K562 (cell line): ENCODE data around the gene CEND1. TPM values are rescaled to one million over a fixed set of nuclear protein-coding genes. Genes with fewer than 3 reads are reported as not detected.

ENCODE experiments used
- ATAC-seq: fragments of 200-7000 bp; cut with Tn5 transposase; 3 replicates; pipeline ENCODE4 v1.9.1; 2020; ENCODE audit warnings: moderate library complexity
- BruUV-seq: library from RNA; stranded (reverse); fragments of 400-500 nt; replicated peaks from 2 replicates; lab custom pipeline; 2021; lab: Mats Ljungman, UMichigan
- CTCF ChIA-PET: fragments of 300-600 bp; formaldehyde crosslinking; extraction: SDS; loops from one replicate; lab custom pipeline; 2021; ENCODE audit warnings: low intra/inter-chr PET ratio; lab: Yijun Ruan, JAX
- POLR2A ChIA-PET: fragments of 300-600, 350-650 bp; sonication (Branson Sonifier 250); formaldehyde crosslinking; extraction: SDS; loops from one replicate; lab custom pipeline; 2021; ENCODE audit warnings: antibody characterized with exemption, inconsistent platforms; lab: Yijun Ruan, JAX
- DNase-seq, 4 experiments: peaks; one replicate each; pipeline versions ENCODE4 v3.0.0 to v3.0.0-alpha.2; 2011 to 2018; ENCODE audit warnings: low spot score in 3 of 4, mixed read lengths in 3 of 4; ENCODE audit errors: extremely low read depth in 1 of 4
- FAIRE-seq: peaks from 2 replicates; lab custom pipeline; 2011; peaks lifted over from hg19 to GRCh38; lab: Jason Lieb, UNC
- H2AFZ ChIP-seq: 2 replicates; pipeline ENCODE4 v1.6.0; 2011; ENCODE audit warnings: low read depth, low read length, control low read depth, inconsistent platforms
- H3K27ac ChIP-seq: fragments of 200-600 bp; 3 replicates; pipeline ENCODE4 v1.8.0; 2011; ENCODE audit warnings: low read depth, mild to moderate bottlenecking, control low read depth, inconsistent platforms, low read length, moderate library complexity, mixed read lengths; ENCODE audit errors: extremely low read depth
- H3K27me3 ChIP-seq, 2 experiments: fragments of 300-600 bp in 1 of 2; 2 replicates in 1 of 2; 3 replicates in 1 of 2; pipeline versions ENCODE4 v1.6.0 to v1.8.0; 2011; ENCODE audit warnings: inconsistent platforms in 2 of 2, low read length in 2 of 2, mild to moderate bottlenecking in 1 of 2, mixed read lengths in 1 of 2, moderate library complexity in 1 of 2; ENCODE audit not compliant: control insufficient read depth in 2 of 2, insufficient read depth in 2 of 2
- H3K36me3 ChIP-seq: fragments of 300-600 bp; 3 replicates; pipeline ENCODE4 v1.8.0; 2011; ENCODE audit warnings: mild to moderate bottlenecking, low read length, inconsistent platforms; ENCODE audit not compliant: control insufficient read depth, insufficient read depth
- H3K4me1 ChIP-seq, 2 experiments: fragments of 200-600 bp in 1 of 2; replicated peaks in 1 of 2; 2 replicates in 1 of 2; 3 replicates in 1 of 2; pipeline versions ENCODE4 v1.5.1 to v1.8.0; 2011; ENCODE audit warnings: inconsistent platforms in 2 of 2, low read length in 2 of 2, mild to moderate bottlenecking in 1 of 2, mixed read lengths in 1 of 2, moderate library complexity in 1 of 2; ENCODE audit not compliant: control insufficient read depth in 2 of 2, insufficient read depth in 2 of 2
- H3K4me2 ChIP-seq: 2 replicates; pipeline ENCODE4 v1.6.1; 2011; ENCODE audit warnings: low read length, control low read depth, inconsistent platforms, mixed read lengths; ENCODE audit not compliant: insufficient read depth
- H3K4me3 ChIP-seq: fragments of 200-600 bp; sonication (generic), shearing (Covaris generic); 2 replicates; pipeline ENCODE4 v1.5.1; 2016; ENCODE audit warnings: control low read depth, inconsistent platforms
- H3K79me2 ChIP-seq: fragments of 200-600 bp; 3 replicates; pipeline ENCODE4 v1.8.0; 2011; ENCODE audit warnings: low read length, inconsistent platforms; ENCODE audit not compliant: control insufficient read depth, insufficient read depth
- H3K9ac ChIP-seq, 2 experiments: 2 replicates each; pipeline versions ENCODE4 v1.6.0 to v1.6.1; 2011; ENCODE audit warnings: low read depth in 2 of 2, low read length in 2 of 2, control low read depth in 1 of 2, inconsistent platforms in 1 of 2, mild to moderate bottlenecking in 1 of 2, mixed read lengths in 1 of 2; ENCODE audit not compliant: insufficient read depth in 1 of 2
- H3K9me1 ChIP-seq: one replicate; pipeline ENCODE4 v1.6.0; 2011; ENCODE audit warnings: inconsistent platforms, mild to moderate bottlenecking, low read length, moderate library complexity; ENCODE audit not compliant: control insufficient read depth, insufficient read depth
- H3K9me3 ChIP-seq: replicated peaks from 2 replicates; pipeline ENCODE4 v1.5.1; 2011; ENCODE audit warnings: low read depth, low read length, inconsistent platforms; ENCODE audit not compliant: control insufficient read depth, insufficient read depth
- H4K20me1 ChIP-seq: replicated peaks from 2 replicates; pipeline ENCODE4 v1.6.1; 2011; ENCODE audit warnings: low read length, inconsistent platforms, mixed read lengths; ENCODE audit not compliant: control insufficient read depth, insufficient read depth
- CAMTA2 ChIP-seq: fragments of 250-450 bp; sonication (Bioruptor Pico); conservative IDR thresholded peaks from 2 replicates; pipeline ENCODE4 v1.5.1; 2022
- CHD1 ChIP-seq: fragments of 200-600 bp; sonication (generic); IDR thresholded peaks from one replicate; pipeline ENCODE4 v1.6.1; 2012; ENCODE audit warnings: mild to moderate bottlenecking, moderate library complexity, low read length, inconsistent platforms
- CREBBP ChIP-seq: IDR thresholded peaks from one replicate; pipeline ENCODE4 v1.6.1; 2012; ENCODE audit warnings: low read depth, mild to moderate bottlenecking, control low read depth, inconsistent platforms, low read length
- GTF2F1 ChIP-seq: IDR thresholded peaks from 2 replicates; pipeline ENCODE4 v1.6.1; 2011; ENCODE audit warnings: low read depth, low read length, improper control_type of control experiment
- HDAC8 ChIP-seq: fragments of 450-650 bp; IDR thresholded peaks from 2 replicates; pipeline ENCODE4 v1.6.1; 2016; ENCODE audit warnings: mild to moderate bottlenecking, missing genetic modification characterization, moderate library complexity, missing compliant biosample characterization
- NONO ChIP-seq, 2 experiments: fragments of 200-400 bp in 1 of 2; fragments of 450-650 bp in 1 of 2; formaldehyde crosslinking in 1 of 2; IDR thresholded peaks; 2 replicates each; pipeline ENCODE4 v1.6.1; 2017; ENCODE audit warnings: low read depth in 2 of 2, mild to moderate bottlenecking in 2 of 2, moderate library complexity in 2 of 2, low read length in 1 of 2
- NR4A1 ChIP-seq, 2 experiments: fragments of 250-450 bp in 1 of 2; fragments of 450-650 bp in 1 of 2; sonication (Bioruptor Pico) in 1 of 2; IDR thresholded peaks; 2 replicates each; pipeline versions ENCODE4 v1.4.0 to v1.6.1; 2016 to 2020; ENCODE audit warnings: mild to moderate bottlenecking in 2 of 2, missing compliant biosample characterization in 1 of 2, missing genetic modification characterization in 1 of 2, moderate library complexity in 1 of 2
- RBFOX2 ChIP-seq: fragments of 200-400 bp; formaldehyde crosslinking; IDR thresholded peaks from 2 replicates; pipeline ENCODE4 v1.6.1; 2017; ENCODE audit warnings: low read depth, mild to moderate bottlenecking, low read length, moderate library complexity
- SIN3B ChIP-seq: fragments of 450-650 bp; IDR thresholded peaks from 2 replicates; pipeline ENCODE4 v1.6.1; 2017; ENCODE audit warnings: low read depth, mild to moderate bottlenecking, moderate library complexity
- VEZF1 ChIP-seq: fragments of 200-800 bp; sonication (Bioruptor generic); IDR thresholded peaks from 2 replicates; pipeline ENCODE4 v1.6.1; 2017; ENCODE audit warnings: missing genetic modification characterization, missing compliant biosample characterization
- ZFPM2 ChIP-seq: fragments of 250-450 bp; sonication (Bioruptor Pico); IDR thresholded peaks from 2 replicates; pipeline ENCODE4 v1.5.1; 2022; ENCODE audit warnings: mild to moderate bottlenecking
- ZKSCAN8 ChIP-seq: fragments of 200-800 bp; sonication (Bioruptor generic); IDR thresholded peaks from 2 replicates; pipeline ENCODE4 v1.6.1; 2016; ENCODE audit warnings: missing genetic modification characterization, missing compliant biosample characterization
- ZNF143 ChIP-seq: sonication (generic); formaldehyde crosslinking; IDR thresholded peaks from 2 replicates; pipeline ENCODE4 v1.9.0; 2022; ENCODE audit warnings: mild to moderate bottlenecking, missing genetic modification reagents
- ZNF224 ChIP-seq: sonication (generic); formaldehyde crosslinking; IDR thresholded peaks from 2 replicates; pipeline ENCODE4 v1.8.0; 2022; ENCODE audit warnings: mild to moderate bottlenecking, missing genetic modification reagents
- ZNF707 ChIP-seq: fragments of 250-450 bp; sonication (Bioruptor Pico); conservative IDR thresholded peaks from 2 replicates; pipeline ENCODE4 v1.8.0; 2022; ENCODE audit warnings: inconsistent platforms, mild to moderate bottlenecking, moderate library complexity
- WGBS: fragments of 100-300 bp; shearing (Covaris generic); methylation state at CpG from one replicate; pipeline ENCODE4 v1.1.6; 2016; ENCODE audit warnings: low coverage, mixed read lengths; ENCODE audit not compliant: insufficient coverage; ENCODE audit errors: missing lambda C conversion rate; 5-methylcytosine and 5-hydroxymethylcytosine counted together
- in situ Hi-C: fragments of 300-500 bp; cut with MboI; formaldehyde crosslinking; loops from 4 replicates; pipeline ENCODE4 v1.15.0; 2018; ENCODE audit warnings: inconsistent platforms, mixed read lengths
- intact Hi-C: fragments of 100-400 bp; cut with micrococcal nuclease; formaldehyde crosslinking; loops from 2 replicates; pipeline ENCODE4 v1.14.2; 2022
- polyA plus RNA-seq, 8 experiments: library from polyadenylated mRNA; depleted of rRNA in 4 of 8; stranded (reverse) in 5 of 8; unstranded in 3 of 8; fragments of >200 nt; fragmentation: Nextera tagmentation in 2 of 8; fragmentation: Illumina TruSeq in 1 of 8; extraction: Ambion mirVana in 2 of 8; extraction: Trizol in 1 of 8; gene quantifications; 2 replicates each; pipeline versions ENCODE4 v1.2.1 to v1.2.3, GENCODE V29; 2011 to 2014; ENCODE audit warnings: inconsistent platforms in 1 of 8, missing spikeins in 1 of 8
- total RNA-seq, 7 experiments: library from RNA; depleted of rRNA in 6 of 7; stranded (reverse); fragments of >200 nt in 6 of 7; fragmentation: Illumina TruSeq in 2 of 7; extraction: Trizol in 2 of 7; gene quantifications; 2 replicates each; pipeline versions ENCODE4 v1.2.1 to v1.2.3, GENCODE V29; 2011 to 2021; ENCODE audit warnings: low replicate concordance in 1 of 7
- TF ChIP-seq, protein P1 (sequence below): sonication (generic); formaldehyde crosslinking; IDR thresholded peaks from 2 replicates; pipeline ENCODE4 v1.8.0; 2022; ENCODE audit warnings: missing genetic modification reagents, mild to moderate bottlenecking, moderate library complexity, borderline replicate concordance
- TF ChIP-seq, protein P2 (sequence below): fragments of 250-450 bp; sonication (Bioruptor Pico); IDR thresholded peaks from 2 replicates; pipeline ENCODE4 v1.4.0; 2020; ENCODE audit warnings: borderline replicate concordance

Gene CEND1
- total and polyA plus RNA-seq, 9 of the 15 experiments (the other 6 are each of a cell fraction or from before 2014, with no cell fraction given) = 0.13 to 0.18 (median 0.16) TPM; not detected in 6

- FAIRE-seq = no peak
- Histone ChIP-seq H3K79me2 (peaks cover 77% of the 10 kb centered on the region), H3K36me3 (peaks cover 65% of the 10 kb centered on the region; the same call in 2 of the 3 replicates), H3K4me1 (peaks cover 26 to 84% of the 10 kb centered on the region in 2 experiments; a peak in 4 of 5 replicates), H3K4me3 (no peak overlapping the region), H3K9me1 (peaks cover 4% of the 10 kb centered on the region), H2AFZ (no peak overlapping the region), H3K4me2 (no peak overlapping the region), H4K20me1 (peaks cover 7% of the 10 kb centered on the region), H3K27ac (peak overlapping the region; percentile 52; the same call in 2 of the 3 replicates), H3K9me3 (no peaks in the 10 kb centered on the region), H3K9ac (peak overlapping the region in 1 of 2 experiments; percentile 83; a peak in 2 of 4 replicates), H3K27me3 (no peaks in the 10 kb centered on the region)
- DNase-seq = peak in 3 of 4 experiments; percentile 44 to 50 (median 47)
- WGBS = 70% methylated on average over 11 of the region's 22 CpGs
- ChIA-PET POLR2A (interaction anchor here (0.6 to 1.6 kb wide), 4 partner anchors 14 to 1835 kb away, joined by 3 to 5 read pairs (median 3); no protein-coding TSS in a partner anchor), CTCF (no interaction called here)
- intact Hi-C loops = no loop called here
- in situ Hi-C loops = no loop called here
- BruUV-seq = no TSS peak
- no peak for ATAC-seq
- TF ChIP-seq NONO (IDR thresholded peaks at IDR 0.05; ENCODE audit: low read depth in 2 of 2, low read length in 1 of 2) (no peak), RBFOX2 (peak; percentile 64), CHD1 (no peak), VEZF1 (CRISPR knock-in tag) (peak; percentile 64; the same call in 1 of the 2 replicates), NR4A1 (CRISPR knock-in tag; IDR thresholded peaks at IDR 0.05) (no peak), NR4A1 (tag; IDR thresholded peaks at IDR 0.05) (no peak), ZNF143 (CRISPR knock-in tag) (no peak), SIN3B (no peak), CAMTA2 (CRISPR knock-in tag) (no peak), GTF2F1 (no peak), CREBBP (no peak), ZFPM2 (no peak), ZNF707 (CRISPR knock-in tag) (no peak), ZNF224 (CRISPR knock-in tag) (no peak), ZKSCAN8 (CRISPR knock-in tag) (no peak), HDAC8 (tag) (no peak)
- TF ChIP-seq, protein P1, sequence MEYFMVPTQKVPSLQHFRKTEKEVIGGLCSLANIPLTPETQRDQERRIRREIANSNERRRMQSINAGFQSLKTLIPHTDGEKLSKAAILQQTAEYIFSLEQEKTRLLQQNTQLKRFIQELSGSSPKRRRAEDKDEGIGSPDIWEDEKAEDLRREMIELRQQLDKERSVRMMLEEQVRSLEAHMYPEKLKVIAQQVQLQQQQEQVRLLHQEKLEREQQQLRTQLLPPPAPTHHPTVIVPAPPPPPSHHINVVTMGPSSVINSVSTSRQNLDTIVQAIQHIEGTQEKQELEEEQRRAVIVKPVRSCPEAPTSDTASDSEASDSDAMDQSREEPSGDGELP (CRISPR knock-in tag) = peak; percentile 50; the same call in 1 of the 2 replicates
- TF ChIP-seq, protein P2, sequence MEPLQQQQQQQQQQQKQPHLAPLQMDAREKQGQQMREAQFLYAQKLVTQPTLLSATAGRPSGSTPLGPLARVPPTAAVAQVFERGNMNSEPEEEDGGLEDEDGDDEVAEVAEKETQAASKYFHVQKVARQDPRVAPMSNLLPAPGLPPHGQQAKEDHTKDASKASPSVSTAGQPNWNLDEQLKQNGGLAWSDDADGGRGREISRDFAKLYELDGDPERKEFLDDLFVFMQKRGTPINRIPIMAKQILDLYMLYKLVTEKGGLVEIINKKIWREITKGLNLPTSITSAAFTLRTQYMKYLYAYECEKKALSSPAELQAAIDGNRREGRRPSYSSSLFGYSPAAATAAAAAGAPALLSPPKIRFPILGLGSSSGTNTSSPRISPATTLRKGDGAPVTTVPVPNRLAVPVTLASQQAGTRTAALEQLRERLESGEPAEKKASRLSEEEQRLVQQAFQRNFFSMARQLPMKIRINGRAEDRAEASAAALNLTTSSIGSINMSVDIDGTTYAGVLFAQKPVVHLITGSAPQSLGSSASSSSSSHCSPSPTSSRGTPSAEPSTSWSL = no peak
Measured at GRCh38 chr11:837189-837989, 47.5 kb upstream of the CEND1 start.
